ENCODE results near the gene TMEM53.

- TF ChIP-seq EZH2 (IDR thresholded peaks at IDR 0.05; ENCODE audit: borderline replicate concordance, low read length) = no peak
- TF ChIP-seq CTCF (conservative IDR thresholded peaks at IDR 0.05 in 1 of 2, IDR thresholded peaks at IDR 0.05 in 1 of 2; ENCODE audit: extremely low read depth in 1 of 2, insufficient read depth in 1 of 2, low read depth in 1 of 2, low read length in 2 of 2) = no peak
Measured at GRCh38 chr1:44637702-44638411, 36.4 kb downstream of the TMEM53 start.

Data from mammary epithelial cell (primary cell).